ENCODE measurements around the gene AGAP6.
"Not testable (repeated sequence)": the region's sequence is repeated elsewhere in the genome, so short reads cannot be mapped to it uniquely, and the experiment has no call there.

Gene AGAP6

GRCh38 chr10:50015596-50016220, 27.5 kb downstream of the AGAP6 start:
- H3K4me1 Mint-ChIP-seq (ENCODE audit: low read depth); H3K27me3 Mint-ChIP-seq; intact Hi-C loops (cut with micrococcal nuclease); H3K36me3 Mint-ChIP-seq (ENCODE audit: low read depth); H3K9me3 Mint-ChIP-seq; H3K4me3 Mint-ChIP-seq: not testable (repeated sequence)
- peak overlapping the region; percentile 2 for H3K27ac Mint-ChIP-seq

GRCh38 chr10:50016926-50017325, 28.7 kb downstream of the AGAP6 start:
- H3K27ac Mint-ChIP-seq; H3K9me3 Mint-ChIP-seq; H3K36me3 Mint-ChIP-seq (ENCODE audit: low read depth); H3K4me1 Mint-ChIP-seq (ENCODE audit: low read depth); H3K4me3 Mint-ChIP-seq; intact Hi-C loops (cut with micrococcal nuclease); H3K27me3 Mint-ChIP-seq: not testable (repeated sequence)

DNA sequence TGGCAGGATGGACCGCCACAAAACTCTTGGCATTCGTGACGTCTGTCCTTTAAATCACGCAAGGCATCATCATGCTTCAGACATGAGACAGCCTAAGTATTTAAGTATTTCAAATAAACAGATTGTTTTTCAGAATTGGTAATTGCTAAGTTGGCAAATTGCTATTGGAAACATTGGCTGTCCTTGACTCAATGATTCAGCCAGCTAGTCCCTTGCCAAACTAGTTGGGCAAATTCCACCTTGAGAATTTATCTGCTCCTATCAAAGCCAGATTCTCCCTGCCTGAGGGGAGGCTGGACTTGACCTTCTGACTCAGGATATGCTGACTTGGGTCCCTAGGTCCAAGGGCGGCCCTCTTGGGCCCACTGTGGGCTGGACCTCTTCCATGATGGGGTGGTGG, 29.4 kb downstream of the AGAP6 start:
- H3K9me3 Mint-ChIP-seq; H3K4me1 Mint-ChIP-seq (ENCODE audit: low read depth); intact Hi-C loops (cut with micrococcal nuclease); H3K27ac Mint-ChIP-seq; H3K36me3 Mint-ChIP-seq (ENCODE audit: low read depth); H3K4me3 Mint-ChIP-seq; H3K27me3 Mint-ChIP-seq: not testable (repeated sequence)

DNA sequence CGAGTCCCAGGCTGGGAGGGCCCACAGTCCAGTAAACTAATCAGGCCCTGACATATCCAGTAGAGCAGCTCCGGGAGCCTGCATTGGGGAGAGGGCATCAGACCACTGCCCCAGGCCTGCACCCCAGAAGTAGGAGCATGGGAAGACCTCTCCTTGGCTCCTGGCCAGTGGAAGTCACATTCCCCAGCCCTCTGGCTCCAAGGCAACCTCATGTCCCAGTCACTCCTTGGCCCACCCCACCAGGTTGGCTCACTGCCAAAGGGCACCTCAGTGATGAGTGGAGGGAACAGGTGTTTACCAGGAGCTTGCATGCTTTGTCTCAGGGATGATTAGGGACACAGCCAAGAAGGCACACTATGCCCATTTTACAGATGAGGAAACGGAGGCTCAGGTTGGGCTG, 31.1 kb downstream of the AGAP6 start:
- intact Hi-C loops (cut with micrococcal nuclease); H3K9me3 Mint-ChIP-seq; H3K4me1 Mint-ChIP-seq (ENCODE audit: low read depth); H3K36me3 Mint-ChIP-seq (ENCODE audit: low read depth); H3K27ac Mint-ChIP-seq; H3K27me3 Mint-ChIP-seq; H3K4me3 Mint-ChIP-seq: not testable (repeated sequence)

DNA sequence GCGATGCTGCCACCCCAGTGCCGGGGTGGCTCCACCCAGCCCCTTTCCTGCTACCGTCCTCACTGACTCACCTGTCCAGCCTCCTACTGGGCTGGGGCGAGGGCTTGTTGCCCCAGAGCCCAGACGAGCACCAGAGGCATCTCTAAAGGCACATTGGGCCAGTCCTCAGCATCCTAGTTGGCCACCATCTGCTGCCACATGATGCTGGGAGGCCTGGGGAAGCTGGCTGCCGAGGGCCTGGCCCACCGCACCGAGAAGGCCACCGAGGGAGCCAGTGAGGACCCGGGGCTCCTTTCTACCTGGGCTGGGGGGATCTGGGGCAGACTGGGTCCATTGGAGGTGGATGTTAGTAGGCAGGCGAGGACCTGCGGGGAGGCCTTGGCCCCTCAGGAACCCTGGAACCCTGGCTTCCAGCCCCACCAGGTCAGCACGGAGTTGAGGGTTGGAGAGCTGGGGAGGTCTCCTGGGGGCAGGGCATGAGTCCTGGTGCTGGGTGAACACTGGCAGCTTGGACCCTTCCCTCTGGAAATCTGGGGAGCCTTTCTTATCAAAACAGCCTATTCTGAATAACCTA, 32.3 kb downstream of the AGAP6 start:
- peaks cover 22% of the 10 kb centered on the region for H3K27me3 Mint-ChIP-seq

DNA sequence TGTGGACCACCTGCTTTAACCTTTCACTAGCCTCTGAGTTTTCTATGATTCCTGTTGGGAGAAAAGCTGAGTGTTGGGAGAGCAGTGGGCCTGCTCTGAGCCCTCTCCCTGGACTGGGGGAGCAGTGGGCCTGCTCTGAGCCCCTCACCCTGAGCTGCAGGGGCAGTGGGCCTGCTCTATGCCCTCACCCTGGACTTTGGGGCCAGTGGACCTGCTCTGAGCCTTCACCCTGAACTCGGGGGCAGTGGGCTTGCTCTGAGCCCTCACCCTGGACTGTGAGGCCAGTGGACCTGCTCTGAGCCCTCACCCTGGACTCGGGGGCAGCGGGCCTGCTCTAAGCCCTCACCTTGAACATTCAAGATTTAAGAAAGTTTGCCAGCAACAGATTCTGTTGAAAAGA, 33.4 kb downstream of the AGAP6 start:
- no peak overlapping the region for H3K27ac Mint-ChIP-seq
- H3K4me3 Mint-ChIP-seq: no peak overlapping the region
- peaks cover 32% of the 10 kb centered on the region for H3K27me3 Mint-ChIP-seq
- no peaks in the 10 kb centered on the region for H3K36me3 Mint-ChIP-seq (ENCODE audit: low read depth)
- intact Hi-C loops (cut with micrococcal nuclease): no loop called here
- no peaks in the 10 kb centered on the region for H3K9me3 Mint-ChIP-seq
- no peaks in the 10 kb centered on the region for H3K4me1 Mint-ChIP-seq (ENCODE audit: low read depth)

More for the DNA sequence above, 32.3 kb downstream of the AGAP6 start:
- H3K4me3 Mint-ChIP-seq; H3K36me3 Mint-ChIP-seq (ENCODE audit: low read depth); H3K9me3 Mint-ChIP-seq; H3K27ac Mint-ChIP-seq; H3K4me1 Mint-ChIP-seq (ENCODE audit: low read depth); intact Hi-C loops (cut with micrococcal nuclease): not testable (repeated sequence)

DNA sequence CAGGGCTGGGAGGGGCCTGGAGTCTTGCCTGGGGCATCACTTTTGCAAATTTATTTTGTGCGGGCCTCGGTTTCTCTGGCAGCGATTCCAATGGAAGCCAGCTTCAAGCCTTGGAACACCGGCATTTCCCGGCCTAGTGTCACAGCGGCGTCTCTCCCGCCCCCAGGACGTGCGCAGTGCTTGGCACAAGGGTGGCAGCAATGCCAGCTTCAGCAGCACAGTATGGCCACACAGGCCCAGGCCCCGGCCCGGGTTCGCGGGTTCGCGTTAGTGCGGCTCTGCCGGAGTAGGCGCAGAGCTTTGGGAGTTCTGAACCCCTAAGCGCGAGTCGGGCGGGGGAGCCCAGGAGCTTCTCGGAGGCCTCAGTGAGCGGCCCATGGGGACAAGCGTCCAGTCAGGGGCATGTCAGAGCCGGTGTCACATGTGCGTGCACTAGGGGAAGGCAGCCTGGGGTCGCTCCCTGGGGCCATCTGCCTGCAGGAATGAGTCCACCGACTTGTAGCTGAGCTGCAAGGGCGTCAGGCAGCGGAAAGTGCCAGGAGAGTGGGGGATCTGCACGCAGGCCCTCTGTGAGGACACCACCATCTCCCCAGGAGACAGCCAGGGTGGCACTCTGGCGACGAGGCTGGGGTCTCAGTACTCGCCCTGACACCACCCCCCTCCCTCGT, 36.6 kb downstream of the AGAP6 start:
- H3K9me3 Mint-ChIP-seq; intact Hi-C loops (cut with micrococcal nuclease); H3K27ac Mint-ChIP-seq; H3K36me3 Mint-ChIP-seq (ENCODE audit: low read depth); H3K4me1 Mint-ChIP-seq (ENCODE audit: low read depth); H3K4me3 Mint-ChIP-seq: not testable (repeated sequence)
- H3K27me3 Mint-ChIP-seq: peaks cover 36% of the 10 kb centered on the region

DNA sequence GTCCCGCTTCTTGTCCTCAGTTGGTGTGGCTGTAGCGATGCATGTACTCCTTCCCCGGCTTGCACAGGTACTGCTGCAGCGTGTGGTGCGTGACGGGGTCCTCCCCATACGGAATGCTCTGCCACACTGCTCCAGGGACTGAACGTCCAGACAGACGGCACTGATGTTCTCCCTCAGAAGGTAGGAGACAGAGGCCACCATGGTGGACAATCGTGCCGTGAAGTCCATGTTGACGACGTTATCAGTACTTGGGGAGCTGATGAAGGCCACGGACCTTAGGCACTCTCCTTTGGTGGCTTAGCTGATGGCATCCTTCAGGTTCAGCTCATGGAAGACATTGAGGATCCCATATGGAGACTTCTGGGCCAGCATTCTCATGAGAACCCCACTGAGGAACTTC, 37.4 kb downstream of the AGAP6 start:
- intact Hi-C loops (cut with micrococcal nuclease): no loop called here
- Mint-ChIP-seq H3K4me3 (no peak overlapping the region), H3K36me3 (ENCODE audit: low read depth) (no peaks in the 10 kb centered on the region), H3K27me3 (peaks cover 36% of the 10 kb centered on the region), H3K27ac (no peak overlapping the region), H3K4me1 (ENCODE audit: low read depth) (no peaks in the 10 kb centered on the region), H3K9me3 (no peaks in the 10 kb centered on the region)

- Mint-ChIP-seq H3K36me3 (ENCODE audit: low read depth) (no peaks in the 10 kb centered on the region), H3K27me3 (peaks cover 36% of the 10 kb centered on the region), H3K9me3 (no peaks in the 10 kb centered on the region), H3K4me3 (no peak overlapping the region), H3K27ac (no peak overlapping the region), H3K4me1 (ENCODE audit: low read depth) (no peaks in the 10 kb centered on the region)
- intact Hi-C loops (cut with micrococcal nuclease): no loop called here
Measured at GRCh38 chr10:50027195-50027594, 39.0 kb downstream of the AGAP6 start.

GRCh38 chr10:50033481-50033880, 45.3 kb downstream of the AGAP6 start:
- H3K9me3 Mint-ChIP-seq: no peaks in the 10 kb centered on the region
- intact Hi-C loops (cut with micrococcal nuclease): no loop called here
- H3K4me1 Mint-ChIP-seq (ENCODE audit: low read depth): no peaks in the 10 kb centered on the region
- H3K27me3 Mint-ChIP-seq: peaks cover 1% of the 10 kb centered on the region
- H3K4me3 Mint-ChIP-seq: no peak overlapping the region
- no peaks in the 10 kb centered on the region for H3K36me3 Mint-ChIP-seq (ENCODE audit: low read depth)
- no peak overlapping the region for H3K27ac Mint-ChIP-seq

GRCh38 chr10:50035337-50035736, 47.1 kb downstream of the AGAP6 start:
- H3K36me3 Mint-ChIP-seq (ENCODE audit: low read depth); H3K27me3 Mint-ChIP-seq; H3K4me3 Mint-ChIP-seq; H3K27ac Mint-ChIP-seq; intact Hi-C loops (cut with micrococcal nuclease); H3K9me3 Mint-ChIP-seq; H3K4me1 Mint-ChIP-seq (ENCODE audit: low read depth): not testable (repeated sequence)

GRCh38 chr10:50044941-50045664, 56.9 kb downstream of the AGAP6 start:
- Mint-ChIP-seq H3K4me1 (ENCODE audit: low read depth) (no peaks in the 10 kb centered on the region), H3K27ac (no peak overlapping the region), H3K27me3 (no peaks in the 10 kb centered on the region), H3K36me3 (ENCODE audit: low read depth) (peaks cover 6% of the 10 kb centered on the region), H3K4me3 (no peak overlapping the region), H3K9me3 (no peaks in the 10 kb centered on the region)
- intact Hi-C loops (cut with micrococcal nuclease): no loop called here

GRCh38 chr10:50046457-50046856, 58.3 kb downstream of the AGAP6 start:
- H3K4me3 Mint-ChIP-seq; H3K27me3 Mint-ChIP-seq; H3K9me3 Mint-ChIP-seq; H3K4me1 Mint-ChIP-seq (ENCODE audit: low read depth); H3K27ac Mint-ChIP-seq; H3K36me3 Mint-ChIP-seq (ENCODE audit: low read depth); intact Hi-C loops (cut with micrococcal nuclease): not testable (repeated sequence)

- H3K36me3 Mint-ChIP-seq (ENCODE audit: low read depth); H3K27me3 Mint-ChIP-seq; H3K4me3 Mint-ChIP-seq; H3K4me1 Mint-ChIP-seq (ENCODE audit: low read depth); H3K9me3 Mint-ChIP-seq; intact Hi-C loops (cut with micrococcal nuclease); H3K27ac Mint-ChIP-seq: not testable (repeated sequence)
Measured at GRCh38 chr10:50047594-50047993, 59.4 kb downstream of the AGAP6 start.
